H1 (cell line): ENCODE measurements around the gene GLB1L3. TPM values are rescaled to one million over a fixed set of nuclear protein-coding genes. Genes with fewer than 3 reads are reported as not detected.

Source experiments
- CTCF ChIA-PET: fragments of 300-600 bp; sonication (Branson Sonifier 250); formaldehyde crosslinking; loops from one replicate; lab custom pipeline; 2021; ENCODE audit not compliant: partially characterized antibody; lab: Charles Lee
- POLR2A ChIA-PET: fragments of 300-600 bp; sonication (Branson Sonifier 250); formaldehyde crosslinking; loops from one replicate; lab custom pipeline; 2021; ENCODE audit warnings: inconsistent platforms; ENCODE audit not compliant: partially characterized antibody; lab: Charles Lee
- DNase-seq, 2 experiments: peaks; one replicate each; pipeline versions ENCODE4 v3.0.0 to v3.0.0-alpha.2; 2010 to 2022; ENCODE audit warnings: low spot score in 2 of 2, low read depth in 1 of 2, mixed read lengths in 1 of 2
- FAIRE-seq: peaks from 2 replicates; lab custom pipeline; 2011; peaks lifted over from hg19 to GRCh38; lab: Jason Lieb, UNC
- H2AFZ ChIP-seq: 2 replicates; pipeline ENCODE4 v1.8.1; 2012; ENCODE audit warnings: low read length, inconsistent platforms
- H2AK5ac ChIP-seq: 2 replicates; pipeline ENCODE4 v1.6.1; 2013; ENCODE audit warnings: low read depth, low read length
- H2BK120ac ChIP-seq: replicated peaks from 2 replicates; pipeline ENCODE3; 2013; ENCODE audit warnings: low read depth, low read length, inconsistent platforms
- H2BK12ac ChIP-seq: 2 replicates; pipeline ENCODE4 v1.6.1; 2013; ENCODE audit warnings: low read depth, low read length
- H2BK15ac ChIP-seq: 2 replicates; pipeline ENCODE4 v1.6.1; 2013; ENCODE audit warnings: low read length
- H2BK20ac ChIP-seq: 2 replicates; pipeline ENCODE4 v1.6.1; 2013; ENCODE audit warnings: low read length
- H2BK5ac ChIP-seq: 2 replicates; pipeline ENCODE4 v1.6.1; 2013; ENCODE audit warnings: low read depth, low read length
- H3K14ac ChIP-seq: 2 replicates; pipeline ENCODE4 v1.6.1; 2013; ENCODE audit warnings: inconsistent platforms; ENCODE audit not compliant: insufficient read length
- H3K18ac ChIP-seq: 2 replicates; pipeline ENCODE4 v1.6.1; 2013; ENCODE audit warnings: low read length; ENCODE audit errors: extremely low read depth
- H3K23ac ChIP-seq: 2 replicates; pipeline ENCODE4 v1.6.1; 2013; ENCODE audit warnings: inconsistent platforms; ENCODE audit not compliant: insufficient read length
- H3K23me2 ChIP-seq: 2 replicates; pipeline ENCODE4 v1.6.1; 2013; ENCODE audit warnings: low read depth, low read length
- H3K27ac ChIP-seq: 2 replicates; pipeline ENCODE4 v1.6.1; 2011; ENCODE audit warnings: low read depth, low read length, inconsistent platforms
- H3K27me3 ChIP-seq, 4 experiments: replicated peaks in 1 of 4; 1 replicate in 1 of 4; 2 replicates in 3 of 4; pipeline versions ENCODE4 v1.6.1 to v1.8.1; 2011 to 2013; ENCODE audit warnings: low read length in 3 of 4, mild to moderate bottlenecking in 3 of 4, inconsistent platforms in 2 of 4, mixed read lengths in 2 of 4, moderate library complexity in 1 of 4; ENCODE audit not compliant: control insufficient read depth in 3 of 4, insufficient read depth in 3 of 4; ENCODE audit errors: extremely low read depth in 1 of 4
- H3K36me3 ChIP-seq, 4 experiments: 2 replicates each; pipeline versions ENCODE4 v1.6.1 to v1.8.1; 2011 to 2013; ENCODE audit warnings: mild to moderate bottlenecking in 4 of 4, low read length in 3 of 4, moderate library complexity in 2 of 4, control low read depth in 1 of 4, inconsistent platforms in 1 of 4; ENCODE audit not compliant: insufficient read depth in 4 of 4, control insufficient read depth in 2 of 4
- H3K4ac ChIP-seq: replicated peaks from 2 replicates; pipeline ENCODE3; 2013; ENCODE audit warnings: low read length, low read depth, mixed read lengths, inconsistent platforms; ENCODE audit not compliant: insufficient read length
- H3K4me1 ChIP-seq, 4 experiments: replicated peaks in 1 of 4; 1 replicate in 1 of 4; 2 replicates in 3 of 4; pipeline versions ENCODE4 v1.6.1 to v1.8.1; 2011 to 2013; ENCODE audit warnings: low read length in 3 of 4, inconsistent platforms in 2 of 4, mixed read lengths in 1 of 4; ENCODE audit not compliant: insufficient read depth in 4 of 4, control insufficient read depth in 3 of 4
- H3K4me2 ChIP-seq, 2 experiments: 2 replicates each; pipeline versions ENCODE4 v1.6.1 to v1.8.1; 2011 to 2013; ENCODE audit warnings: low read depth in 2 of 2, low read length in 2 of 2, control low read depth in 1 of 2, inconsistent platforms in 1 of 2, mild to moderate bottlenecking in 1 of 2; ENCODE audit not compliant: insufficient read depth in 1 of 2
- H3K4me3 ChIP-seq, 4 experiments: fragments of 200-600, 300-600 bp in 1 of 4; sonication (generic), shearing (Covaris generic), sonication (Bioruptor Twin) in 1 of 4; 2 replicates each; pipeline versions ENCODE4 v1.5.1 to v1.8.1; 2011 to 2016; ENCODE audit warnings: low read length in 4 of 4, low read depth in 3 of 4, control low read depth in 2 of 4, inconsistent platforms in 2 of 4, mild to moderate bottlenecking in 2 of 4, mixed read lengths in 1 of 4, moderate library complexity in 1 of 4; ENCODE audit not compliant: insufficient read depth in 2 of 4; ENCODE audit errors: extremely low read depth in 1 of 4
- H3K56ac ChIP-seq: replicated peaks from 2 replicates; pipeline ENCODE3; 2013; ENCODE audit warnings: low read depth, mild to moderate bottlenecking, mixed read lengths, low read length, inconsistent platforms; ENCODE audit not compliant: insufficient read length
- H3K79me1 ChIP-seq: 2 replicates; pipeline ENCODE4 v1.6.1; 2013; ENCODE audit warnings: low read depth, low read length, control low read depth
- H3K79me2 ChIP-seq, 2 experiments: 2 replicates each; pipeline versions ENCODE4 v1.6.1 to v1.8.1; 2012 to 2013; ENCODE audit warnings: low read length in 2 of 2, mild to moderate bottlenecking in 2 of 2, inconsistent platforms in 1 of 2; ENCODE audit not compliant: insufficient read depth in 2 of 2, control insufficient read depth in 1 of 2
- H3K9ac ChIP-seq, 4 experiments: replicated peaks in 1 of 4; 1 replicate in 1 of 4; 2 replicates in 3 of 4; pipeline versions ENCODE4 v1.6.1 to v1.8.1; 2011 to 2013; ENCODE audit warnings: low read depth in 3 of 4, low read length in 3 of 4, control low read depth in 2 of 4, mild to moderate bottlenecking in 2 of 4, moderate library complexity in 2 of 4, inconsistent platforms in 1 of 4; ENCODE audit errors: extremely low read depth in 1 of 4
- H3K9me3 ChIP-seq, 2 experiments: 2 replicates each; pipeline versions ENCODE4 v1.6.1 to v1.8.1; 2012 to 2013; ENCODE audit warnings: mild to moderate bottlenecking in 2 of 2, moderate library complexity in 2 of 2, control low read depth in 1 of 2, inconsistent platforms in 1 of 2, low read depth in 1 of 2, low read length in 1 of 2, mixed read lengths in 1 of 2; ENCODE audit not compliant: insufficient read depth in 2 of 2
- H4K20me1 ChIP-seq, 2 experiments: replicated peaks in 1 of 2; 2 replicates each; pipeline versions ENCODE3 to v1.8.1; 2011 to 2013; ENCODE audit warnings: inconsistent platforms in 2 of 2, low read length in 2 of 2, mild to moderate bottlenecking in 1 of 2; ENCODE audit not compliant: insufficient read depth in 2 of 2, control insufficient read depth in 1 of 2
- H4K5ac ChIP-seq: 2 replicates; pipeline ENCODE4 v1.6.1; 2013; ENCODE audit warnings: low read length, low read depth, mixed read lengths, inconsistent platforms; ENCODE audit not compliant: insufficient read length
- H4K8ac ChIP-seq: 2 replicates; pipeline ENCODE4 v1.8.0; 2013; ENCODE audit warnings: mild to moderate bottlenecking, moderate library complexity, low read length, inconsistent platforms; ENCODE audit not compliant: insufficient read depth; ENCODE audit errors: extremely low read depth
- H4K91ac ChIP-seq: replicated peaks from 2 replicates; pipeline ENCODE3; 2013; ENCODE audit warnings: low read length, mixed read lengths, inconsistent platforms; ENCODE audit not compliant: insufficient read length
- FOSL1 ChIP-seq: IDR thresholded peaks from 2 replicates; pipeline ENCODE4 v1.6.1; 2011; ENCODE audit warnings: mild to moderate bottlenecking, low read depth, low read length, moderate library complexity; ENCODE audit not compliant: insufficient read depth
- PHF8 ChIP-seq: fragments of 200-600 bp; sonication (generic); conservative IDR thresholded peaks from 2 replicates; pipeline ENCODE4 v1.7.1; 2012; ENCODE audit warnings: low read depth, mild to moderate bottlenecking, inconsistent platforms, low read length, moderate library complexity
- POLR2AphosphoS5 ChIP-seq: IDR thresholded peaks from 2 replicates; pipeline ENCODE4 v1.6.1; 2011; ENCODE audit warnings: low read depth, low read length
- SIX5 ChIP-seq: IDR thresholded peaks from 2 replicates; pipeline ENCODE4 v1.6.1; 2011; ENCODE audit warnings: mild to moderate bottlenecking, low read depth, low read length
- TAF7 ChIP-seq: optimal IDR thresholded peaks from 2 replicates; pipeline ENCODE3; 2011; ENCODE audit warnings: low read depth, mild to moderate bottlenecking, inconsistent platforms, low read length, moderate library complexity, borderline replicate concordance
- TBP ChIP-seq: IDR thresholded peaks from 2 replicates; pipeline ENCODE4 v1.6.1; 2011; ENCODE audit warnings: low read depth, low read length, improper control_type of control experiment
- WGBS, 2 experiments: shearing (Covaris generic) in 1 of 2; methylation state at CpG; one replicate each; pipeline versions ENCODE4 v1.1.6 to v1.1.7; 2013 to 2015; ENCODE audit warnings: low lambda C conversion rate in 2 of 2, mixed read lengths in 2 of 2, inconsistent platforms in 1 of 2, low coverage in 1 of 2, missing lambda C conversion rate in 1 of 2; ENCODE audit not compliant: insufficient replicate concordance in 2 of 2, insufficient coverage in 1 of 2, insufficient read length in 1 of 2; ENCODE audit errors: extremely low coverage in 1 of 2, missing lambda C conversion rate in 1 of 2; 5-methylcytosine and 5-hydroxymethylcytosine counted together
- polyA plus RNA-seq, 7 experiments: library from polyadenylated mRNA; depleted of rRNA in 3 of 7; stranded (reverse) in 5 of 7; unstranded in 2 of 7; fragments of >200 nt in 5 of 7; fragments of 200-250 nt in 2 of 7; gene quantifications; 1 replicate in 5 of 7; 2 replicates in 1 of 7; 4 replicates in 1 of 7; pipeline versions ENCODE4 v1.2.1 to v1.2.3, GENCODE V29; 2011 to 2013; ENCODE audit warnings: missing spikeins in 2 of 7, mixed read lengths in 2 of 7
- total RNA-seq: library from RNA; stranded (reverse); fragmentation: NEBNext Ultra II Directional; extraction: Animal tissue kit (Norgen Biotek cat#: 25700); gene quantifications from 2 replicates; pipeline ENCODE4 v1.2.1, GENCODE V29; 2021

The GLB1L3 gene
- total and polyA plus RNA-seq, 2 of the 8 experiments (the other 6 are each of a cell fraction or from before 2014, with no cell fraction given) = 14.9 to 33.2 TPM

- H3K4ac ChIP-seq = no peak overlapping the region
- no peak overlapping the region for H2BK20ac ChIP-seq
- no peaks in the 10 kb centered on the region for H3K23me2 ChIP-seq
- WGBS, 2 experiments = 92% methylated on average over 26 of the region's 30 CpGs; no CpG with 5 or more reads in 1 of the 2 experiments
- TF ChIP-seq FOSL1 = no peak
- TF ChIP-seq TAF7 = no peak
- TF ChIP-seq PHF8 = no peak
- no peak for TF ChIP-seq SIX5
- no peak for TF ChIP-seq POLR2AphosphoS5
- no peak for TF ChIP-seq TBP
- TF ChIP-seq, all 59 proteins: peak for 0
- CTCF ChIA-PET = interaction anchor here (0.8 to 1.6 kb wide), 4 partner anchors 10 to 98 kb away, joined by 3 to 5 read pairs (median 4); no protein-coding TSS in a partner anchor
- Histone ChIP-seq H2BK5ac (no peak overlapping the region), H4K91ac (no peak overlapping the region), H3K27ac (no peak overlapping the region), H4K5ac (no peak overlapping the region), H2BK15ac (no peak overlapping the region), H3K23ac (no peak overlapping the region), H3K27me3 (no peaks in the 10 kb centered on the region), H2AK5ac (no peak overlapping the region), H3K36me3 (no peaks in the 10 kb centered on the region), H3K79me1 (no peaks in the 10 kb centered on the region), H3K4me1 (no peaks in the 10 kb centered on the region; a peak in 1 of 7 replicates), H3K4me2 (no peak overlapping the region), H3K79me2 (no peaks in the 10 kb centered on the region), H4K20me1 (no peaks in the 10 kb centered on the region), H4K8ac (peak overlapping the region; percentile 62; the same call in 1 of the 2 replicates), H3K9ac (no peak overlapping the region), H3K4me3 (no peak overlapping the region), H3K14ac (no peak overlapping the region), H3K18ac (no peak overlapping the region), H2BK12ac (peak overlapping the region; percentile 27; the same call in 1 of the 2 replicates), H2AFZ (no peak overlapping the region), H3K56ac (no peak overlapping the region), H2BK120ac (no peak overlapping the region), H3K9me3 (no peaks in the 10 kb centered on the region)
- POLR2A ChIA-PET = interaction anchor here (0.6 to 1.1 kb wide), 3 partner anchors 11 to 123 kb away, joined by 3 read pairs; partner anchors contain the start of gene GLB1L2
- DNase-seq = no peak
- FAIRE-seq = no peak
Measured at GRCh38 chr11:134342572-134343340, 66.6 kb downstream of the GLB1L3 start.
